ENCODE data around the gene FBXO21.

FBXO21 gene

DNA sequence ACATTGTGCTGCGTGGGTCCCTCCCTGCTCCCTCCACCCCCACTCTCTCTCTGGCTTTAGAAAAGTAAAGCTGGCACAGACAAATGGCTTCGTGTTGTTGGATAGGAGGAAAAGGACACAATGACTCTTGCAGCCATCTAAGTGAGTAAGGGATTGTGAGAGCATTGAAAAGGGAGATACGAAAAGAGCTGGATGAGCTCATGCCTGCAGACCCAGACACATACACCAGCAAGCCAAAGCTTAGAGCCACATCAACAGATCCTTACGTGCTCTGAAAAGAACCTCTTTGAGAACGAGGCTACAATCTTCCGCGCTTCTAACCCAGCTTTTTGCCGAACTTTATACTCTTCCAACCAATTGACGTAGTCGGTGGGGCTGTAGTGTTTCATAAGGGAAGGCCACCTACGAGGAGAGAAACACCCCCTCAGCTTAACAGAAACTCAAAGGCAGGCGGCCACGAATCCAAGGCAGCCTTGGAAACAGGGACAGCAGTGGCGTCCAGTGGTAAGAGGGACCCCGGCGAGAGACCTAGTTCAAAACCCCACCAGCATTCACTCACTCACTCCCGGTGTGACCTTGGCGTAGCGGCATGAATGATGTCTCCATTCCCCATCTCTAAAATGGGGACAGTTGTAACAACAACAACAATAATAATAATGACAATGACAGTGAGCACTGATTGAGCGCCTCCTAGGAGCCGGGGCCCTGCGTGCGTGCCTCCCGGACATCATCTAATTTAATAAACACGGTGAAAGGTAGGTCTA is 1.1 kb downstream of the FBXO21 start:
- Histone ChIP-seq H3K9me3 (ENCODE audit: insufficient read depth, low read length) (peaks cover 2% of the 10 kb centered on the region; the same call in 1 of the 2 replicates), H3K4me2 (ENCODE audit: low read depth, low read length, poor library complexity, severe bottlenecking) (peak overlapping the region; percentile 68), H4K20me1 (ENCODE audit: low read depth, low read length) (no peaks in the 10 kb centered on the region), H3K27me3 (ENCODE audit: low read length) (no peaks in the 10 kb centered on the region), H2AFZ (ENCODE audit: low read depth, low read length, severe bottlenecking) (peak overlapping the region; percentile 86), H3K9ac (ENCODE audit: low read length) (peak overlapping the region; percentile 80), H3F3A (ENCODE audit: insufficient read depth) (no peaks in the 10 kb centered on the region), H3K4me3 (ENCODE audit: insufficient read depth, low read length, poor library complexity, severe bottlenecking) (peak overlapping the region; percentile 89), H3K9me2 (replicated peaks; ENCODE audit: insufficient read depth, low read length) (no peaks in the 10 kb centered on the region), H3K36me3 (ENCODE audit: low read length) (peaks cover 29% of the 10 kb centered on the region), H3K79me2 (ENCODE audit: insufficient read depth, low read length) (peaks cover 26% of the 10 kb centered on the region), H3K27ac (ENCODE audit: low read depth, low read length) (peak overlapping the region; percentile 51; the same call in 1 of the 2 replicates)
- TF ChIP-seq, protein P1, sequence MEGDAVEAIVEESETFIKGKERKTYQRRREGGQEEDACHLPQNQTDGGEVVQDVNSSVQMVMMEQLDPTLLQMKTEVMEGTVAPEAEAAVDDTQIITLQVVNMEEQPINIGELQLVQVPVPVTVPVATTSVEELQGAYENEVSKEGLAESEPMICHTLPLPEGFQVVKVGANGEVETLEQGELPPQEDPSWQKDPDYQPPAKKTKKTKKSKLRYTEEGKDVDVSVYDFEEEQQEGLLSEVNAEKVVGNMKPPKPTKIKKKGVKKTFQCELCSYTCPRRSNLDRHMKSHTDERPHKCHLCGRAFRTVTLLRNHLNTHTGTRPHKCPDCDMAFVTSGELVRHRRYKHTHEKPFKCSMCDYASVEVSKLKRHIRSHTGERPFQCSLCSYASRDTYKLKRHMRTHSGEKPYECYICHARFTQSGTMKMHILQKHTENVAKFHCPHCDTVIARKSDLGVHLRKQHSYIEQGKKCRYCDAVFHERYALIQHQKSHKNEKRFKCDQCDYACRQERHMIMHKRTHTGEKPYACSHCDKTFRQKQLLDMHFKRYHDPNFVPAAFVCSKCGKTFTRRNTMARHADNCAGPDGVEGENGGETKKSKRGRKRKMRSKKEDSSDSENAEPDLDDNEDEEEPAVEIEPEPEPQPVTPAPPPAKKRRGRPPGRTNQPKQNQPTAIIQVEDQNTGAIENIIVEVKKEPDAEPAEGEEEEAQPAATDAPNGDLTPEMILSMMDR (IDR thresholded peaks at IDR 0.05; ENCODE audit: insufficient read depth, low read length, poor library complexity, severe bottlenecking): no peak
- no peak for TF ChIP-seq EZH2phosphoT487 (conservative IDR thresholded peaks at IDR 0.05; ENCODE audit: low read length)

DNA sequence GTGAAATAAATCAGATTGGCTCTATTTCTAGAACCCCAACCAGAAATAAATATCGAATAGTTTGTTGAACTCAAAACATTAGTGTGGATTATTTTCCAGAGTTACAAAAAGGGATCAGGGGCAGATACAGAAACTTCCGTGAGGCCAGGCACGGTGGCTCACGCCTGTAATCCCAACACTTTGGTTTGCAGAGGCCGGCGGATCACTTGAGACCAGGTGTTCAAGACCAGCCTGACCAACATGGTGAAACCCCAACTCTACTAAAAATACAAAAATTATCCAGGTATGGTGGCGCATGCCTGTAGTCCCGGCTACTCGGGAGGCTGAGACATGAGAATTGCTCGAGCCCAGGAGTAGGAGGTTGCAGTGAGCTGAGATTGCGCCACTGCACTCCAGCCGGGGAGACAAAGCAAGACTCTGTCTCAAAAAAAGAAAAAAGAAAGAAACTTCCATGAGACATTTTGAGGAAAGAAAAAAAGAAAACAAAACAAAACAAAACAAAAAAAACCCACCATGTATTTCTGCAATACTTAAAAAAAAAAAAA is 2.1 kb downstream of the FBXO21 start:
- H3K79me2 ChIP-seq (ENCODE audit: insufficient read depth, low read length): peaks cover 26% of the 10 kb centered on the region
- no peaks in the 10 kb centered on the region for H4K20me1 ChIP-seq (ENCODE audit: low read depth, low read length)
- H3F3A ChIP-seq (ENCODE audit: insufficient read depth): no peaks in the 10 kb centered on the region
- no peak overlapping the region for H3K27ac ChIP-seq (ENCODE audit: low read depth, low read length)
- H3K4me2 ChIP-seq (ENCODE audit: low read depth, low read length, poor library complexity, severe bottlenecking): peak overlapping the region; percentile 68
- H2AFZ ChIP-seq (ENCODE audit: low read depth, low read length, severe bottlenecking): no peak overlapping the region
- no peaks in the 10 kb centered on the region for H3K9me3 ChIP-seq (ENCODE audit: insufficient read depth, low read length)
- H3K36me3 ChIP-seq (ENCODE audit: low read length): peaks cover 38% of the 10 kb centered on the region
- no peaks in the 10 kb centered on the region for H3K27me3 ChIP-seq (ENCODE audit: low read length)
- no peaks in the 10 kb centered on the region for H3K9me2 ChIP-seq (replicated peaks; ENCODE audit: insufficient read depth, low read length)
- no peak overlapping the region for H3K9ac ChIP-seq (ENCODE audit: low read length)
- TF ChIP-seq EZH2phosphoT487 (conservative IDR thresholded peaks at IDR 0.05; ENCODE audit: low read length): no peak
- TF ChIP-seq, protein P1 (IDR thresholded peaks at IDR 0.05; ENCODE audit: insufficient read depth, low read length, poor library complexity, severe bottlenecking): no peak
- no peak overlapping the region for H3K4me3 ChIP-seq (ENCODE audit: insufficient read depth, low read length, poor library complexity, severe bottlenecking)

DNA sequence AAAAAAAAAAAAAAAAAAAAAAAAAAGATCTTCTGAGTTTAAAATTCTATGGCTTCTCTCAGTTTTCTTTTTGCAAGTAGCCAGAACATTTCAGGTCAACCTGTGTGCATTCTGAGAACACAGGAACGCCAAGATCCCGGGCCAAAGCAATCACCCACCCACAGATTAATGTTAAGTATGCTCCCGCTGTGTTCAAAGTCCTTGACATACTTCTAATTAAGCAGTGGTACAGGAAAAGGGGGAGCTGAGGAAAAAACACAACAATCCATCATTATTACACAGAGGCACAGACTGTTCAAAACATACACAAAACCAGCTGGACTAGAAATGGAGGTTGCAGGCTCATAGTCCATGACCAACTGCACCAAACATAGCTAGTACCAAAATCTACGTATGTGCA is 2.8 kb downstream of the FBXO21 start:
- Histone ChIP-seq H3K4me2 (ENCODE audit: low read depth, low read length, poor library complexity, severe bottlenecking) (no peak overlapping the region), H2AFZ (ENCODE audit: low read depth, low read length, severe bottlenecking) (no peak overlapping the region)
- TF ChIP-seq, protein P1 (IDR thresholded peaks at IDR 0.05; ENCODE audit: insufficient read depth, low read length, poor library complexity, severe bottlenecking): no peak
- no peak for TF ChIP-seq EZH2phosphoT487 (conservative IDR thresholded peaks at IDR 0.05; ENCODE audit: low read length)

More for the DNA sequence above, 2.8 kb downstream of the FBXO21 start:
- Histone ChIP-seq H3K9me3 (ENCODE audit: insufficient read depth, low read length) (no peaks in the 10 kb centered on the region), H3K9me2 (replicated peaks; ENCODE audit: insufficient read depth, low read length) (no peaks in the 10 kb centered on the region), H3K9ac (ENCODE audit: low read length) (no peak overlapping the region), H3K4me3 (ENCODE audit: insufficient read depth, low read length, poor library complexity, severe bottlenecking) (no peak overlapping the region), H3K36me3 (ENCODE audit: low read length) (peaks cover 42% of the 10 kb centered on the region), H4K20me1 (ENCODE audit: low read depth, low read length) (no peaks in the 10 kb centered on the region), H3K79me2 (ENCODE audit: insufficient read depth, low read length) (peaks cover 26% of the 10 kb centered on the region), H3K27ac (ENCODE audit: low read depth, low read length) (no peak overlapping the region), H3K27me3 (ENCODE audit: low read length) (no peaks in the 10 kb centered on the region), H3F3A (ENCODE audit: insufficient read depth) (no peaks in the 10 kb centered on the region)
